Activated CD4-positive, CD25-positive, alpha-beta regulatory T cell treated with anti-CD3 and anti-CD28 coated beads, Interleukin-2, amount 50 U/mL, for 24 hours (primary cell): ENCODE measurements around the gene WFIKKN2.

ENCODE experiments used
- ATAC-seq, 2 donors: fragments of 150-1000 bp; cut with Tn5 transposase; one replicate each; pipeline ENCODE4 v1.10.0; 2021; ENCODE audit warnings: mild to moderate bottlenecking in 1 of 2, moderate library complexity in 1 of 2

Gene WFIKKN2

GRCh38 chr17:50877838-50878237 lies 42.5 kb downstream of the WFIKKN2 start:
- no peak for ATAC-seq

GRCh38 chr17:50879086-50879485 lies 43.7 kb downstream of the WFIKKN2 start:
- ATAC-seq, result no peak

- no peak for ATAC-seq
Observed at GRCh38 chr17:50881182-50881581, 45.8 kb downstream of the WFIKKN2 start.

- no peak for ATAC-seq
Observed at GRCh38 chr17:50882851-50883250, 47.5 kb downstream of the WFIKKN2 start.

- ATAC-seq, result no peak
Observed at GRCh38 chr17:50883850-50884438, 48.6 kb downstream of the WFIKKN2 start.

- ATAC-seq, result no peak
Observed at GRCh38 chr17:50884439-50885311, 49.3 kb downstream of the WFIKKN2 start.

GRCh38 chr17:50887705-50888245 lies 52.4 kb downstream of the WFIKKN2 start:
- ATAC-seq, result no peak

- ATAC-seq, result no peak
Observed at GRCh38 chr17:50889528-50890118, 54.2 kb downstream of the WFIKKN2 start.

- ATAC-seq, result no peak
Observed at GRCh38 chr17:50890675-50891516, 55.5 kb downstream of the WFIKKN2 start.

- no peak for ATAC-seq
Observed at GRCh38 chr17:50891577-50891989, 56.2 kb downstream of the WFIKKN2 start.
